GM18861 (cell line): ENCODE data around the gene ZBTB37.
"Not testable (repeated sequence)": the region's sequence is repeated elsewhere in the genome, so short reads cannot be mapped to it uniquely, and the experiment has no call there.

ENCODE experiments used
- ATAC-seq: cut with Tn5 transposase; IDR thresholded peaks from one replicate; pipeline ENCODE4 v1.9.1; 2021; ENCODE audit not compliant: unreplicated experiment

The ZBTB37 gene

DNA sequence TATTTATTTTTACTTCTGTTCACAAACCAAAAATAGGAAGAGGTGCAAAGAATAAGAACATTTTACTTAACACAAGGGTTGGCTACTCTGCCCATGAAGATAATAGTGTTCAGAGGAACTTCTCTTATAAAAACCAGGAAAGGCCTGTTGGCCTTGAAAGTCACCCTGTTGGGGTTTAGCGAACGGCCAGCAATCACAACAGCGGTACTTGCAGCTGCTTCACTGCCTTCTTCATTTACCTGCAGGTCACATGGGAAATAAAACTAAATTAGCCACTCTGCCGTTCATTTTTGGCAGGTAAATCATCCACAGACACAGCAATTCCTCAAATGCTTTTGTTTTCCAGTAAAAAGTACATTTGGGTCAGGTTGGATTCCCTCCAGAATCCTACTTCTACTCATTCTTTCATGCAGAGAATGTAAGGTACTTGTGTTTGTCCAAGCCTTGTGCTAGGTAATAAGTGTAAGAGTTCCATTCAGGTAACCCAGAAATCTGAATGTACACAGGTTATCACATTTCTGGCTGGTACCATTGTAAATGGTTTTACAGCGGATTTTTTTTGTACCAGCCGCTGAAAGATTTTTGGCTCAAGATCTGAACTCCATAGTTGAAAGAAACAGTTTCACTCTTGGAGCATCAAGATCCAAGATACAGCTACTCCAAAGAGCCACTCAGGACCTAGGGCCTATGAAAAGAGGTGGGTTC lies 35.8 kb downstream of the ZBTB37 start:
- no peak for ATAC-seq

GRCh38 chr1:173913111-173913510 lies 44.9 kb downstream of the ZBTB37 start:
- ATAC-seq, result no peak

GRCh38 chr1:173914366-173914871 lies 46.2 kb downstream of the ZBTB37 start:
- no peak for ATAC-seq

DNA sequence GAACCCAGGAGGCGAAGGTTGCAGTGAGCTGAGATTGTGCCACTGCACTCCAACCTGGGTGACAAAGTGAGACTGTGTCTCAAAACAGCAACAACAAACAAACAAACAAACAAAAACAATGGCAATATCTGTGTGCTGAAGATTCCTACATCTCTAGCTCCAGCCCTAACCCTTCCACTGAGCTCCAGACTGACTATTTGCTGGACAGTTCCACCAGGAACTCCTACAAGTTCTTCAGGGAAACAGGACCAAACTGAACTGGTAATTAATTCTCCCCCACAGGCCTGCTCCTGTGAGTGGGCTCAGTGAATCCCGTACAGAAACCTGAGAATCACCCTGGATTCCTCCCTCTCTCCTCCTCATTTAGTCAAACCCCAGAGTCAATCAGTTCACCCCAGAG lies 47.4 kb downstream of the ZBTB37 start:
- ATAC-seq, result no peak

DNA sequence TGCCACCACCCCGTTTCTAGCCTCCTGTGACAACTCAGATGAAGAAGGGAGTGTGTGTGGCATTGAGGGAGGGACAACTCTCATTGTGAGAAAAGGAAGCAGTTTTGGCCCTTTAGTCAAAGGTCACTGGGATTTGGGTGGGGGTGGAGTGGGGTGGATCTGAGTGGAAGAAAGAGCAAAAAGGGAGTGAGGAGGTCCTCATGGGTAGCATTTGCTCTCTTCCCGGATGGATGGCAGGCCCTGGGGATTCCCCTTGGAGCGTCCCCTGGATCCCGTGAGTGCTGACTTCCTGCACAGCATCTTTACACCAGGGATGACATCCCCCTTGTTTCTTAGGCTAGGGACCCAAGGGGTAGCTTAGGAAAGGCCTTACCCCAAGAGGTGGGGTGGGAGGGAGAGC lies 48.5 kb downstream of the ZBTB37 start:
- no peak for ATAC-seq

- ATAC-seq, result no peak
Observed at GRCh38 chr1:173917149-173917548, 49.0 kb downstream of the ZBTB37 start, which contains the start of gene SERPINC1. Gene SERPINC1, minus strand, starts transcription at chr1:173917327. Its CDS starts 68 bp downstream, at chr1:173917259.

DNA sequence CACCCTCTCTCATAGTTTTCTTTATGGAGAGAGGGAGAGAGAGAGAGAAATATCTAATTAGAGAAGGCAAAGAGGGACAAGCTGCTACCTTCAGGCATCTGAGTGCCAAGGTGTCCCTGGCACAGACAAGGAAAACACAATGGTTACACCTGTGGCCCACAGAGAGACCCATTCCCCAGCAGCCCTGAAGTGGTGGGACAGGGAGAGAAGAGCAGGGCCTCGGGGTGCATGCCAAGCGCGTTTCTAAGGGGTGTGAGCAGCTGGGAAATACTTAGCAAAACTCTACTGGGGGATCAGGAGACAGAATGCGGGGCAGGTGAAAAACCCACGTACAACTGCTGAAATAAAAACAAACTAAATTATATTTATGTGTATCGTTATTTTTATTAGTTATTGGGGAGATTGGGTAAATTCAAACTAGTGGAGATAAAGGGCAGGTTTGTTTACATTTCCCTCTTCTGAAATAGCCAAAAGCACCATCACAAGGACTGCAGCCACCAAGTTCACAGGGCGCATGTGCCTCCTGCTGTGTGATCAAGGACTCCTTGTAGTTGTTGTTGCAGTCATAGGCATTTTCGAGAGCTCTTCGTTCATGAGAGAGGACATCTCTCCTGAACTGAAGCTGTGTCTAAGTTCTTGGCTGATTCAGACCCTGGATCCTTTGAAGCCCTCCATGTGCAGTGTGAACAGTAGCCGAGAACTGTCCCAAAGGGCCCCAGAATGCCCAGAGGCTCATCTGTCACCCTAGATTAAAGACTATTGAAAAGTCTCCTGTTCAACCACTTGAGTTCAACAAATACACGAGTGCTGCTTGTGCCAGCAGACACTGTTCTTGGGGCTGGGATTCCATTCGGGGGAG lies 49.7 kb downstream of the ZBTB37 start:
- no peak for ATAC-seq

DNA sequence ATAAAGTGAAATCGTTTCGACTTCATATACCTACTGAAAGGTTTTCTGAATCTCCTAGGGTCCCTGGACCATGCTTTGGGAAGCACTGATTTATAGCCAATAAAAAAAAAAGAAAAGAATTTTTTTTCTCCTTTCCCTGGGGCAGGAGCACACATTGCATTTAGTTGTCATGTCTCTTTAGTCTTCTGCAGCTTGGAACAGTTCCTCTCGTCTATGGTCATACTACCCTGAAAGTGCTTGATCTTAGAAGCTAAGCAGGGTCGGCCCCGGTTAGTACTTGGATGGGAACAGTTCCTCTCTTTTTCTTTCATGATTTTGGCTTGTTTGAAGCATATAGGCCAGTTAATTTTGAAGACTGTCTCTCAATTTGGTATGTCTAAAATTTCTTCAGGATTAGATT lies 52.7 kb downstream of the ZBTB37 start:
- no peak for ATAC-seq

DNA sequence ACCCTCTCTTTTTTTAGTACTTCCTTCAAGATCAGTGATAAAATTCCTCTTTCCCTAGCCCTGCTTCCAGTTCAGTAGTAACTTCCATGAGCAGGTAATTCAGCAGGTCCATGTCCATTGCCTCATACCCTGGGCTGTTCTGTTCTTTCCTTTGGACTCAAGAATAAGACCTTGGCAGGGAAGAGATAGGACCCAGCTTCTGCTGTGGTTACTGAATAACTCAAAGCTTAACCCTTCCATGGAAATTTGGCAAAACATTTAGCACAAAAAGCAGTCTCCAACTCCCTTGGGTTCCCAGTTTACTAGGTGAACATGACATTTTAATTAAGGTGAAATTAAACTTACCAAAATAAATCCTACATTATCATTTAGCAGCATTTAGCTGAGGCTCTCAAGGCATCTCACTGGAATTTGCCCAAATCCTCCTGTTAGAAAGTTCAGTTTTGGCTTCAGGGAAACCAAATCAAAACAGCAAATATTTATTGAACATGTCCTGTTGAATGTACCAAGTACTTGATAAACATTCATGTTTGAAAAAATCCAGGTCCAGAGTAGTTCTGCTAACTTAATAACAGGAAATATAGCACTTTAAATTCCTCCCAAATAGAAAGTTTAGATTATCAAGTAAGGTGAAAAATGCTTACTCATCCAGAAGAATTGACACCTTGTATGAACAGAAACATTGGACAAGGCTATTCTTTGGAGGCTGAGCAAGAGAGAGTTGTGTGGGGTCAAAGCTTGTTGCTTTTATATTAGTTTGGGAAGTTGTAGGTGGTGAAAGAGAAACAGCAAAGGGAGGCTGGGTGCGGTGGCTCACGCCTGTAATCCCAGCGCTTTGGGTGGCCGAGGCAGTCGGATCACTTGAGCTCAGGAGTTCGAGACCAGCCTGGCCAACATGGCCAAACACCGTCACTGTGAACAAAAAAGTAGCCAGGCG lies 57.4 kb downstream of the ZBTB37 start:
- ATAC-seq, result no peak

DNA sequence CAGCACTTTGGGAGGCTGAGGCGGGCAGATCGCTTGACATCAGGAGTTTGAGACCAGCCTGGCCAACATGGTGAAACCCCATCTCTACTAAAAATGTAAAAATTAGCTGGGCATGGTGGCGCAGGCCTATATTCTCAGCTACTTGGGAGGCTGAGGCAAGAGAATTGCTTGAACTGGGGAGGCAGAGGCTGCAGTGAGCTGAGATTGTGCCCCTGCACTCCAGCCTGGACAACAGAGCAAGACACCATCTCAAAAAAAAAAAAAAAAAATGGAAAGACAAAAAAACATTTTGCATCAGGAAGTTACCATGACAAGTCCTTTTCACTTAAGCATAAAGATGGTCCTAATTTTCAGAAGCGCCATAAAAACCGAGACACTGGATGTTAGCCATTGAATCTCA lies 62.4 kb downstream of the ZBTB37 start:
- not testable (repeated sequence) for ATAC-seq

- no peak for ATAC-seq
Observed at GRCh38 chr1:173934440-173934839, 66.3 kb downstream of the ZBTB37 start.

DNA sequence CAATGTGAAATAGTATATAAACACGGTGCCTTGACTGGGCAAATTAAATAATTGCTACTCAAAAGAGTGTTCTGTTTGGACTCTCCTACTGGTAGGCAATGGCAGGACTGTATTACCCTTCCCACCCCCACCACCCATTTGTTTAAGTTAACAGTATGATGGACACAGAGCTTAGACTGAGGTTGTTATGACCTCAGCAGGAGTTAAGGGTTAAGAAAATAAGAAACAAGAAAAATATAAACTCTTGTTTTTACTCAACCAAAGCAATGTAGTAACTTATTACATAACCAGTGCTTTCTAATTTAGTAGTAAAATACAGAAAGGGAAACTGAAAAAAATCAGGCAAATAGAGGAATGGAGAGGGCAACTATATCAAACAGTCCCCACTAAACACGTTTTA lies 68.9 kb downstream of the ZBTB37 start:
- ATAC-seq, result no peak

GRCh38 chr1:173946380-173946921 lies 78.3 kb downstream of the ZBTB37 start:
- no peak for ATAC-seq

DNA sequence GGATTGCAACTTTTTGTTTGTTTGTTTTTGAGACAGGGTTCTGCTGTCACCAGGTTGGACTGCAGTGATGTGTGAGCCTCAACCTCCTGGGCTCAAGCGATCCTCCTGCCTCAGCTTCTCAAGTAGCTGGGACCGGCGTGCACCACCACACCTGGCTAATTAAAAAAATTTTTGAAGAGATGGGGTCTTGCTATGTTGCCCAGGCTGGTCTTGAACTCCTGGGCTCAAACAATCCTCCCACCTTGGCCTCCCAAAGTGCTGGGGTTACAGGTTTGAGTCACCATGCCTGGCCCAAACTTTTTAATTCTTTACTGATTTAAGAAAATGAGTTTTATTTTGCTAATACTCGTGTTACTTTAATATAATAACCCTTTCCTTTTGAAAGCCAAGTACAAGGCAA lies 80.4 kb downstream of the ZBTB37 start:
- no peak for ATAC-seq
